ENCODE measurements around the gene SRSF8. TPM values are rescaled to one million over a fixed set of nuclear protein-coding genes. Genes with fewer than 3 reads are reported as not detected.

Gene SRSF8
- total RNA-seq, 2 donors from 2014 or later = 25.6 to 39.9 TPM

DNA sequence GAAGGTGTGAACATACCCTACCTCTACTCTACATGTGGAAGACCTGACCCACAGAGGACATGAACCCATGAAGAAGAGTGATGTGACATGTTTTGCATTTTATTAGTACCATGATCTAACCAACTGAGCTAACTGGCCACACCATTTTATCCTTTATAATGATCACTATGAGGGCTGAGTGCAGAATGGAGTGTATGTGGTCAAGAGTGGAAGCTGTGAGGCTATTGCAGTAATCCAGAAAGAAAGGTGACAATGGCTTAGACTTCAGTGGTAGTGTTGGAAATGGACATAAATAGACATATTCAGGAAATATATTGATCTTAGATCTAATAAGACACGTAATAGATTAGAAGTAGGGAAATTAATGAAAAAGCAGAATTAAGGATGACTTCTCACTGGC lies 3.8 kb downstream of the SRSF8 start:
- Histone ChIP-seq H3K4me3 (no peak overlapping the region), H3K36me3 (no peaks in the 10 kb centered on the region), H3K27ac (no peak overlapping the region), H3K4me1 (ENCODE audit: control insufficient read depth in 1 of 2, low read depth in 2 of 2) (peaks cover 21 to 34% of the 10 kb centered on the region in 2 donors), H3K9me3 (no peaks in the 10 kb centered on the region), H3K27me3 (replicated peaks; ENCODE audit: insufficient read depth) (no peaks in the 10 kb centered on the region)
- DNase-seq (ENCODE audit: low spot score) (no peak), ATAC-seq (ENCODE audit: insufficient number of reproducible peaks, low FRiP score, low read depth) (no peak)
- TF ChIP-seq, protein P1, sequence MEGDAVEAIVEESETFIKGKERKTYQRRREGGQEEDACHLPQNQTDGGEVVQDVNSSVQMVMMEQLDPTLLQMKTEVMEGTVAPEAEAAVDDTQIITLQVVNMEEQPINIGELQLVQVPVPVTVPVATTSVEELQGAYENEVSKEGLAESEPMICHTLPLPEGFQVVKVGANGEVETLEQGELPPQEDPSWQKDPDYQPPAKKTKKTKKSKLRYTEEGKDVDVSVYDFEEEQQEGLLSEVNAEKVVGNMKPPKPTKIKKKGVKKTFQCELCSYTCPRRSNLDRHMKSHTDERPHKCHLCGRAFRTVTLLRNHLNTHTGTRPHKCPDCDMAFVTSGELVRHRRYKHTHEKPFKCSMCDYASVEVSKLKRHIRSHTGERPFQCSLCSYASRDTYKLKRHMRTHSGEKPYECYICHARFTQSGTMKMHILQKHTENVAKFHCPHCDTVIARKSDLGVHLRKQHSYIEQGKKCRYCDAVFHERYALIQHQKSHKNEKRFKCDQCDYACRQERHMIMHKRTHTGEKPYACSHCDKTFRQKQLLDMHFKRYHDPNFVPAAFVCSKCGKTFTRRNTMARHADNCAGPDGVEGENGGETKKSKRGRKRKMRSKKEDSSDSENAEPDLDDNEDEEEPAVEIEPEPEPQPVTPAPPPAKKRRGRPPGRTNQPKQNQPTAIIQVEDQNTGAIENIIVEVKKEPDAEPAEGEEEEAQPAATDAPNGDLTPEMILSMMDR (IDR thresholded peaks at IDR 0.05) = no peak

DNA sequence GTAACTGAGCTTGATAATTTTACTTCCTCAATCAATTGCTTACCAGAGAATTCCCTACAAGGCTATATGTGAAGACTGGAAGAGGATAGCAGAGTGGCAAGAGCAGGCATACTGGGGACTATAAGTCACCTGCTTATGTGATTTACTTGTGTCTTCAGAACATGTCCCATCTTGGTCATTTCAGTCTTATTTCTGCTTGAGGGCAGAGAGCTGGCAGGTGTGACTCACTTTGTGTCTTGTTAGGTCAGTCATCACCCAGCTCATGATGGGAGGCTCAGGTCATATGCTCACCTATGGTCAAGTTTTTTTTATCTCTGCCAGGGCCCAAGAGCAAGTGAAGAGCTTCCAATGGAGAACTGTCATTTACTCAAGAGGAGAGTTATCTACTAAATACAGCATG lies 6.2 kb downstream of the SRSF8 start:
- peaks cover 27 to 51% of the 10 kb centered on the region in 2 donors for H3K4me1 ChIP-seq (ENCODE audit: control insufficient read depth in 1 of 2, low read depth in 2 of 2)
- no peak overlapping the region for H3K27ac ChIP-seq
- DNase-seq (ENCODE audit: low spot score) (no peak), ATAC-seq (ENCODE audit: insufficient number of reproducible peaks, low FRiP score, low read depth) (no peak)
- H3K36me3 ChIP-seq = no peaks in the 10 kb centered on the region
- TF ChIP-seq, protein P1 (IDR thresholded peaks at IDR 0.05) = no peak
- H3K4me3 ChIP-seq = no peak overlapping the region
- no peaks in the 10 kb centered on the region for H3K27me3 ChIP-seq (replicated peaks; ENCODE audit: insufficient read depth)
- no peaks in the 10 kb centered on the region for H3K9me3 ChIP-seq

DNA sequence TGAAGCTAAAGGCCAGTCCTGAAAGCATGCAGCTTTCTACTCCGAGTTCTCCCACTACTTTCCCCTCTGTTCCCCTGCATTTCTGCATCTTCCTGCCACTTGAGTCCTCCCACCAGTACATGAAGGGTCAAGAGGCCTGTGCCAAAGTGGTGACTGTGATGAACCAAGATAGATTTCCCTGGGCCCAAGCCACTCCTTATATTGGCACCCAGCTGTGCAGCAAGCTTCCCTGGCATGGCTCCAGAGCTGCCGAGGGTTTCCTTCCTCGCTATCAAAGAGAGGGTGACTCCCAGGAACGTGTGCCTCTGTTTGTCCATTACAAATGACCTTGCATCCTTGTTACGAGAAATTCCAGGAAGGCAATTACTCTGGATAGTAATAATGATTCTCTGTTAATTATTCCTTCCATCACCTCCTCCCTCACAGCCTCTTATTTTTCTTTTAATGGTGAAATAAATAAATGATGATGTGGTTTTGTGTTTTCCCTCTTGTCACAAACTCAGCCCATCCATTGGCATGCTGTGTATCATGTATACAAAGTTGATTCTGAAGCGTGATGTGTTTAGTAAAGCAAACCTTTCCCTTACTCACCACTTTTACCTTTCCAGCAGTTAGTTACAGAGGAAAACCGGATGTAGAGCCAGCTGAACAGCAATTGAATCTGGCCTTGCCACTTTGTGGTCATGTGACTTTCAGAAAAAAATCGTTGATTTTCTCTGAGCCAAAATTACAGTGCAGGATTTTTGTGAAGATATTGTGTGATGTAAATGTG lies 8.3 kb downstream of the SRSF8 start:
- no peak for DNase-seq (ENCODE audit: low spot score)
- peaks cover 27 to 55% of the 10 kb centered on the region in 2 donors for H3K4me1 ChIP-seq (ENCODE audit: control insufficient read depth in 1 of 2, low read depth in 2 of 2)
- H3K9me3 ChIP-seq = no peaks in the 10 kb centered on the region
- no peaks in the 10 kb centered on the region for H3K27me3 ChIP-seq (replicated peaks; ENCODE audit: insufficient read depth)
- TF ChIP-seq, protein P1 (IDR thresholded peaks at IDR 0.05) = no peak
- H3K4me3 ChIP-seq = no peak overlapping the region
- no peak for ATAC-seq (ENCODE audit: insufficient number of reproducible peaks, low FRiP score, low read depth)
- H3K27ac ChIP-seq = peak overlapping the region; percentile 16 to 33
- H3K36me3 ChIP-seq = no peaks in the 10 kb centered on the region

DNA sequence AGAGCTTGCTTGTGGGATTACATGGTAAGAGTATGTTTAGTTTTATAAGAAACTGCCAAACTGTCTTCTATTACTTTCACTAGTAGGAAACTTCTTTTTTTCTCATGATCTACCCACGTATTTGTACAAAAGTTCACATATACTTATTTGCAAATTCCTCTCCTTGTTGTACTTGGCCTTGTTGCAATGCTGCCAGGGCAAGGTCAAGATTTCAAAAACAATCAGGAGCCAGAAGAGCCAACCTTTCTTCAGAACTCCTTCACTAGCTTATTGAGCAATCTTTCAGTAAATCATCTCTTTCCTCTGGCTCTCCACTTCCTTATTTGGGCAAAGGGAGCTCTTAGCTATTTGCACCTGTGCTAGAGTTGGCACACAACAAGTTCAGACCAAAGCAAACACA lies 9.7 kb downstream of the SRSF8 start:
- ATAC-seq (ENCODE audit: insufficient number of reproducible peaks, low FRiP score, low read depth) = peak; percentile 58

DNA sequence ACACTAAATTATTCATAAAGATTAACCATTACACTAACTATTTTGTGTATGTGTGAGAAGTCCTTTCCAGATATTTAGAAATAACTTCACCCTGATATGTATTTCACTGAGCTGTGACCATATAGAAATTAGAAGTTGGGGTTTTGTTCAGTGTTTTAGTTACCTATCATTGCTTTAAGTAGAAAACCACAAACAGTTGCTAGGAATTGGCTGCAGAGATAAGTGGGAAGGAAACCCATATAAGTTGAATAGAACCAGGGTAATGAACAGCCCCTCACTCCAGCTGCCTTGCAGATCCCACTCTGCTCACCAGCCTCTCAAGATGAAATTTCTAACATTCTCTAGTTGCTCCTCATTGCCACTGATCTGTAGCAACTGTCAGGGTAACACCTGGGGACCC lies 10.3 kb downstream of the SRSF8 start:
- no peak overlapping the region for H3K4me3 ChIP-seq
- no peaks in the 10 kb centered on the region for H3K9me3 ChIP-seq
- peak overlapping the region; percentile 29 to 37 for H3K27ac ChIP-seq
- no peaks in the 10 kb centered on the region for H3K27me3 ChIP-seq (replicated peaks; ENCODE audit: insufficient read depth)
- ATAC-seq (ENCODE audit: insufficient number of reproducible peaks, low FRiP score, low read depth) (no peak), DNase-seq (ENCODE audit: low spot score) (no peak)
- H3K4me1 ChIP-seq (ENCODE audit: control insufficient read depth in 1 of 2, low read depth in 2 of 2) = peaks cover 38 to 73% of the 10 kb centered on the region in 2 donors
- no peaks in the 10 kb centered on the region for H3K36me3 ChIP-seq
- TF ChIP-seq, protein P1 (IDR thresholded peaks at IDR 0.05) = no peak

More for the DNA sequence above, 9.7 kb downstream of the SRSF8 start:
- DNase-seq (ENCODE audit: low spot score) = no peak
- Histone ChIP-seq H3K36me3 (no peaks in the 10 kb centered on the region), H3K4me1 (ENCODE audit: control insufficient read depth in 1 of 2, low read depth in 2 of 2) (peaks cover 34 to 67% of the 10 kb centered on the region in 2 donors), H3K9me3 (no peaks in the 10 kb centered on the region), H3K4me3 (no peak overlapping the region), H3K27me3 (replicated peaks; ENCODE audit: insufficient read depth) (no peaks in the 10 kb centered on the region), H3K27ac (peak overlapping the region; percentile 33 to 37)
- TF ChIP-seq, protein P1 (IDR thresholded peaks at IDR 0.05) = no peak

All from thoracic aorta (tissue), 2 donors.